Adrenal gland (tissue), 12 donors: ENCODE data around the gene STAT4. TPM values are rescaled to one million over a fixed set of nuclear protein-coding genes. Genes with fewer than 3 reads are reported as not detected.

ENCODE experiments used
- DNase-seq, 7 donors: peaks; one replicate each; pipeline ENCODE4 v3.0.0-alpha.2; 2019 to 2020
- H3K27ac ChIP-seq, 5 donors: fragments of 200-600 bp; sonication (generic) in 4 of 5; 1 replicate in 3 of 5; 2 replicates in 2 of 5; pipeline versions ENCODE4 v1.5.1 to v1.8.0; 2016 to 2020; ENCODE audit warnings: mild to moderate bottlenecking in 1 of 5
- H3K27me3 ChIP-seq: fragments of 200-600 bp; 2 replicates; pipeline ENCODE4 v1.8.0; 2021
- H3K36me3 ChIP-seq, 2 donors: fragments of 200-600 bp; replicated peaks in 1 of 2; 1 replicate in 1 of 2; 2 replicates in 1 of 2; pipeline versions ENCODE4 v1.5.1 to v1.8.0; 2018 to 2022
- H3K4me1 ChIP-seq, 2 donors: fragments of 200-600 bp; replicated peaks in 1 of 2; 1 replicate in 1 of 2; 2 replicates in 1 of 2; pipeline versions ENCODE4 v1.5.1 to v1.8.0; 2018 to 2021
- H3K4me3 ChIP-seq, 4 donors: fragments of 200-600 bp; sonication (generic) in 3 of 4; one replicate each; pipeline ENCODE4 v1.5.1; 2016 to 2018
- H3K9me3 ChIP-seq, 3 donors: fragments of 200-600 bp; sonication (generic) in 1 of 3; replicated peaks in 1 of 3; 1 replicate in 2 of 3; 2 replicates in 1 of 3; pipeline versions ENCODE4 v1.5.1 to v1.8.0; 2016 to 2021
- CTCF ChIP-seq, 6 experiments: fragments of 450-650 bp in 4 of 6; fragments of 200-600 bp in 2 of 6; sonication (generic) in 1 of 6; IDR thresholded peaks; 1 replicate in 5 of 6; 2 replicates in 1 of 6; pipeline versions ENCODE4 v1.5.1 to v1.8.0; 2016 to 2021; ENCODE audit warnings: antibody characterized with exemption in 6 of 6, mild to moderate bottlenecking in 2 of 6, moderate library complexity in 1 of 6
- POLR2A ChIP-seq, 2 donors: fragments of 450-650 bp; IDR thresholded peaks; one replicate each; pipeline ENCODE4 v1.6.1; 2017; ENCODE audit warnings: antibody characterized with exemption in 2 of 2, mild to moderate bottlenecking in 2 of 2, moderate library complexity in 1 of 2
- WGBS, 4 donors: extraction: QIAGEN DNeasy Blood & Tissue Kit in 2 of 4; methylation state at CpG; one replicate each; pipeline versions ENCODE4 v1.1.5 to v1.1.7; 2013 to 2017; 5-methylcytosine and 5-hydroxymethylcytosine counted together
- intact Hi-C, 2 donors: fragments of 100-400 bp; cut with DNase I; formaldehyde crosslinking; loops; one replicate each; pipeline versions ENCODE4 v1.14.1 to v1.15.0; 2022 to 2023
- polyA plus RNA-seq, 3 donors: library from polyadenylated mRNA; stranded (reverse); fragments of 200-250 nt in 2 of 3; fragments of 350-450 nt in 1 of 3; fragmentation: Illumina TruSeq in 1 of 3; extraction: RNeasy Lipid Tissue Mini Kit (QIAGEN cat#74804) in 1 of 3; gene quantifications; one replicate each; pipeline ENCODE4 v1.2.3, GENCODE V29; 2013 to 2014
- total RNA-seq, 9 donors: library from RNA; depleted of rRNA in 4 of 9; stranded (reverse); fragments of >200 nt in 4 of 9; fragments of 120-200 nt in 1 of 9; fragmentation: NEBNext Ultra II Directional in 1 of 9; extraction: Animal tissue kit (Norgen Biotek cat#: 25700) in 1 of 9; gene quantifications; one replicate each; pipeline versions ENCODE4 v1.1.0 to v1.2.4, GENCODE V29; 2013 to 2023
- donor health status: healthy with polysubstance abuse.
- donor health status: Bipolar disorder and iron deficiency.
- donor health status: DM: yes; HTN: yes; CAD: no.
- donor health status: DM: no; HTN: no; CAD: no.
- donor health status: DM: no; HTN: no; CAD: no.
- donor health status: DM: yes; HTN: yes; CAD: no.

STAT4 gene
- total and polyA plus RNA-seq, 12 donors = 0.52 to 5.1 (median 1.4) TPM

- H3K4me1 ChIP-seq = peaks cover 0 to 3% of the 10 kb centered on the region in 2 donors
- intact Hi-C loops = no loop called here
- H3K27me3 ChIP-seq = no peaks in the 10 kb centered on the region
- no peaks in the 10 kb centered on the region for H3K36me3 ChIP-seq
- H3K4me3 ChIP-seq = no peak overlapping the region
- DNase-seq = no peak
- no peaks in the 10 kb centered on the region for H3K9me3 ChIP-seq
- WGBS, 4 donors = 84 to 94% (median 90%) methylated on average over 3 of the region's 3 CpGs
- no peak for TF ChIP-seq CTCF (IDR thresholded peaks at IDR 0.05)
- no peak for TF ChIP-seq POLR2A (IDR thresholded peaks at IDR 0.05)
- H3K27ac ChIP-seq = no peak overlapping the region
These were observed 107.4 kb downstream of the STAT4 start for GRCh38 chr2:191043438-191043837.

GRCh38 chr2:191041418-191042161, 109.2 kb downstream of the STAT4 start:
- DNase-seq = peak in 5 of 7 donors; percentile 40 to 60 (median 47)
- TF ChIP-seq CTCF (IDR thresholded peaks at IDR 0.05) = no peak
- TF ChIP-seq POLR2A (IDR thresholded peaks at IDR 0.05) = no peak
- Histone ChIP-seq H3K9me3 (no peaks in the 10 kb centered on the region), H3K36me3 (no peaks in the 10 kb centered on the region), H3K4me3 (no peak overlapping the region), H3K4me1 (peaks cover 0 to 7% of the 10 kb centered on the region in 2 donors), H3K27me3 (no peaks in the 10 kb centered on the region), H3K27ac (no peak overlapping the region)
- intact Hi-C loops = no loop called here
- 57 to 94% (median 66%) methylated on average over 3 of the region's 3 CpGs for WGBS, 4 donors

- Histone ChIP-seq H3K36me3 (no peaks in the 10 kb centered on the region), H3K4me1 (peaks cover 0 to 7% of the 10 kb centered on the region in 2 donors), H3K27me3 (no peaks in the 10 kb centered on the region), H3K4me3 (no peak overlapping the region), H3K9me3 (no peaks in the 10 kb centered on the region), H3K27ac (no peak overlapping the region)
- WGBS, 4 donors = 66 to 88% (median 74%) methylated on average over 1 of the region's 1 CpG
- DNase-seq = no peak
- TF ChIP-seq CTCF (IDR thresholded peaks at IDR 0.05) (no peak), POLR2A (IDR thresholded peaks at IDR 0.05) (no peak)
- intact Hi-C loops = loop anchor here in 1 of 2 donors (10.0 kb wide), 1 partner anchor 255 kb away; no protein-coding TSS in a partner anchor
These were observed 111.2 kb downstream of the STAT4 start for GRCh38 chr2:191039616-191040015.

- WGBS, 4 donors = 83 to 94% (median 85%) methylated on average over 2 of the region's 2 CpGs
- DNase-seq = no peak
- Histone ChIP-seq H3K36me3 (no peaks in the 10 kb centered on the region), H3K27ac (no peak overlapping the region), H3K27me3 (no peaks in the 10 kb centered on the region), H3K9me3 (no peaks in the 10 kb centered on the region), H3K4me1 (peaks cover 0 to 7% of the 10 kb centered on the region in 2 donors), H3K4me3 (no peak overlapping the region)
- intact Hi-C loops = loop anchor here in 1 of 2 donors (10.0 kb wide), 1 partner anchor 254 kb away; no protein-coding TSS in a partner anchor
- TF ChIP-seq CTCF (IDR thresholded peaks at IDR 0.05) = no peak
- TF ChIP-seq POLR2A (IDR thresholded peaks at IDR 0.05) = no peak
These were observed 112.1 kb downstream of the STAT4 start for GRCh38 chr2:191038741-191039140.
